Embryonic facial prominence (tissue), 1 donor: ENCODE results near the gene MCUR1.
"Not testable (repeated sequence)": the region's sequence is repeated elsewhere in the genome, so short reads cannot be mapped to it uniquely, and the experiment has no call there.

Experiments used
- DNase-seq: peaks from one replicate; pipeline ENCODE4 v3.0.0-alpha.2; 2016; ENCODE audit errors: extremely low spot score

The MCUR1 gene

GRCh38 chr6:13828656-13829301 lies 14.4 kb upstream of the MCUR1 start:
- DNase-seq: not testable (repeated sequence)

GRCh38 chr6:13827032-13827431 lies 12.7 kb upstream of the MCUR1 start:
- DNase-seq: no peak

- DNase-seq: no peak
These were observed 11.5 kb upstream of the MCUR1 start for GRCh38 chr6:13825871-13826270.

- DNase-seq: no peak
These were observed 4.0 kb upstream of the MCUR1 start for GRCh38 chr6:13818341-13818740.

GRCh38 chr6:13814938-13815575 lies 700 bp upstream of the MCUR1 start:
- DNase-seq: no peak

GRCh38 chr6:13813621-13814175 lies 659 bp downstream of the MCUR1 start:
- DNase-seq: peak; percentile 70

- no peak for DNase-seq
These were observed 1.3 kb downstream of the MCUR1 start for GRCh38 chr6:13813026-13813425.

GRCh38 chr6:13812359-13812642 lies 2.1 kb downstream of the MCUR1 start:
- DNase-seq: no peak

- no peak for DNase-seq
These were observed 2.6 kb downstream of the MCUR1 start for GRCh38 chr6:13811627-13812358.

GRCh38 chr6:13810688-13811446 lies 3.5 kb downstream of the MCUR1 start:
- no peak for DNase-seq

GRCh38 chr6:13808801-13809200 lies 5.6 kb downstream of the MCUR1 start:
- DNase-seq: no peak

- DNase-seq: no peak
These were observed 6.7 kb downstream of the MCUR1 start for GRCh38 chr6:13807696-13808095.

- no peak for DNase-seq
These were observed 10.8 kb downstream of the MCUR1 start for GRCh38 chr6:13803581-13803980.

GRCh38 chr6:13800615-13801014 lies 13.7 kb downstream of the MCUR1 start:
- DNase-seq: no peak

- no peak for DNase-seq
These were observed 17.6 kb downstream of the MCUR1 start for GRCh38 chr6:13796781-13797180.

GRCh38 chr6:13795041-13795750 lies 19.2 kb downstream of the MCUR1 start:
- peak; percentile 80 for DNase-seq

- no peak for DNase-seq
These were observed 20.2 kb downstream of the MCUR1 start for GRCh38 chr6:13794184-13794583.

- no peak for DNase-seq
These were observed 24.6 kb downstream of the MCUR1 start for GRCh38 chr6:13789746-13790145.

GRCh38 chr6:13788820-13789219 lies 25.5 kb downstream of the MCUR1 start:
- DNase-seq: no peak

- peak; percentile 81 for DNase-seq
These were observed 27.2 kb downstream of the MCUR1 start for GRCh38 chr6:13787137-13787536.

GRCh38 chr6:13780162-13780561 lies 34.2 kb downstream of the MCUR1 start:
- DNase-seq: not testable (repeated sequence)

GRCh38 chr6:13778028-13778427 lies 36.3 kb downstream of the MCUR1 start:
- no peak for DNase-seq
